HG02885 (cell line): ENCODE data around the gene LIN52.

ENCODE experiments used
- ATAC-seq: cut with Tn5 transposase; IDR thresholded peaks from one replicate; pipeline ENCODE4 v1.9.1; 2021; ENCODE audit warnings: mild to moderate bottlenecking; ENCODE audit not compliant: unreplicated experiment, poor library complexity

The LIN52 gene

GRCh38 chr14:74084277-74085046 is at the start of gene LIN52, which contains the start of gene ALDH6A1:
Gene LIN52 (plus strand): TSS chr14:74084956. CDS start chr14:74084975, 19 bp downstream.
Gene ALDH6A1 (minus strand): TSS chr14:74084453. CDS start chr14:74084394, 59 bp downstream.
- peak; percentile 91 for ATAC-seq

GRCh38 chr14:74035556-74035955 is 49.2 kb upstream of the LIN52 start:
- no peak for ATAC-seq

GRCh38 chr14:74038020-74038859 is 46.5 kb upstream of the LIN52 start:
- ATAC-seq = no peak

- ATAC-seq = no peak
Observed at GRCh38 chr14:74042296-74042695, 42.5 kb upstream of the LIN52 start.

- no peak for ATAC-seq
Observed at GRCh38 chr14:74045522-74045921, 39.2 kb upstream of the LIN52 start.

GRCh38 chr14:74048281-74048680 is 36.5 kb upstream of the LIN52 start:
- no peak for ATAC-seq

GRCh38 chr14:74049876-74050495 is 34.8 kb upstream of the LIN52 start:
- ATAC-seq = no peak

GRCh38 chr14:74062809-74063150 is 22.0 kb upstream of the LIN52 start:
- ATAC-seq = no peak

GRCh38 chr14:74064426-74064825 is 20.3 kb upstream of the LIN52 start:
- ATAC-seq = no peak

GRCh38 chr14:74064883-74065282 is 19.9 kb upstream of the LIN52 start:
- no peak for ATAC-seq

GRCh38 chr14:74065746-74066575 is 18.8 kb upstream of the LIN52 start:
- ATAC-seq = no peak

GRCh38 chr14:74077401-74077800 is 7.4 kb upstream of the LIN52 start:
- ATAC-seq = no peak

- ATAC-seq = no peak
Observed at GRCh38 chr14:74080820-74081460, 3.8 kb upstream of the LIN52 start.

GRCh38 chr14:74081491-74081890 is 3.3 kb upstream of the LIN52 start:
- ATAC-seq = no peak

GRCh38 chr14:74083161-74083560 is 1.6 kb upstream of the LIN52 start:
- no peak for ATAC-seq

- ATAC-seq = no peak
Observed at GRCh38 chr14:74083784-74084276, 926 bp upstream of the LIN52 start.

GRCh38 chr14:74085047-74085637 is 386 bp downstream of the LIN52 start:
- ATAC-seq = no peak

- ATAC-seq = no peak
Observed at GRCh38 chr14:74085828-74086227, 1.1 kb downstream of the LIN52 start.
